Measurements from ENCODE around the gene MCUB.
"Not testable (repeated sequence)": the region's sequence is repeated elsewhere in the genome, so short reads cannot be mapped to it uniquely, and the experiment has no call there.

The MCUB gene

GRCh38 chr4:109559983-109560686 is at the start of gene MCUB:
MCUB (plus strand) TSS chr4:109560246; CDS start chr4:109560338, 92 bp downstream.
- Histone ChIP-seq H3K4me1 (ENCODE audit: control insufficient read depth in 2 of 2, insufficient read depth in 2 of 2, low read length in 2 of 2) (peaks cover 8 to 9% of the 10 kb centered on the region in 2 donors), H3K4me3 (ENCODE audit: low read length in 2 of 2) (peak within 1 kb of the TSS; percentile 78 to 82), H3K27me3 (ENCODE audit: control insufficient read depth in 2 of 2, insufficient read depth in 2 of 2, low read length in 2 of 2) (no peaks in the 10 kb centered on the region), H3K9ac (ENCODE audit: low read depth in 1 of 2, low read length in 2 of 2) (peak within 1 kb of the TSS; percentile 78 to 79), H3K36me3 (ENCODE audit: control insufficient read depth in 2 of 2, insufficient read depth in 2 of 2, low read length in 2 of 2) (no peaks in the 10 kb centered on the region), H3K9me3 (ENCODE audit: control insufficient read depth in 2 of 2, low read length in 2 of 2) (no peaks in the 10 kb centered on the region), H3K27ac (ENCODE audit: low read depth in 2 of 2, low read length in 2 of 2) (peak within 1 kb of the TSS; percentile 76 to 86)

GRCh38 chr4:109510687-109511086 is 49.4 kb upstream of the MCUB start:
- Histone ChIP-seq H3K4me3 (ENCODE audit: low read length in 2 of 2) (no peak overlapping the region), H3K9me3 (ENCODE audit: control insufficient read depth in 2 of 2, low read length in 2 of 2) (no peaks in the 10 kb centered on the region), H3K27me3 (ENCODE audit: control insufficient read depth in 2 of 2, insufficient read depth in 2 of 2, low read length in 2 of 2) (no peaks in the 10 kb centered on the region), H3K36me3 (ENCODE audit: control insufficient read depth in 2 of 2, insufficient read depth in 2 of 2, low read length in 2 of 2) (peaks cover 19 to 28% of the 10 kb centered on the region in 2 donors), H3K27ac (ENCODE audit: low read depth in 2 of 2, low read length in 2 of 2) (no peak overlapping the region), H3K9ac (ENCODE audit: low read depth in 1 of 2, low read length in 2 of 2) (no peak overlapping the region), H3K4me1 (ENCODE audit: control insufficient read depth in 2 of 2, insufficient read depth in 2 of 2, low read length in 2 of 2) (no peaks in the 10 kb centered on the region)

- H3K4me1 ChIP-seq (ENCODE audit: control insufficient read depth in 2 of 2, insufficient read depth in 2 of 2, low read length in 2 of 2) = no peaks in the 10 kb centered on the region
- peaks cover 21 to 26% of the 10 kb centered on the region in 2 donors for H3K36me3 ChIP-seq (ENCODE audit: control insufficient read depth in 2 of 2, insufficient read depth in 2 of 2, low read length in 2 of 2)
- H3K27me3 ChIP-seq (ENCODE audit: control insufficient read depth in 2 of 2, insufficient read depth in 2 of 2, low read length in 2 of 2) = no peaks in the 10 kb centered on the region
- H3K4me3 ChIP-seq (ENCODE audit: low read length in 2 of 2) = no peak overlapping the region
- no peaks in the 10 kb centered on the region for H3K9me3 ChIP-seq (ENCODE audit: control insufficient read depth in 2 of 2, low read length in 2 of 2)
- H3K27ac ChIP-seq (ENCODE audit: low read depth in 2 of 2, low read length in 2 of 2) = no peak overlapping the region
- H3K9ac ChIP-seq (ENCODE audit: low read depth in 1 of 2, low read length in 2 of 2) = no peak overlapping the region
These were observed 48.6 kb upstream of the MCUB start for GRCh38 chr4:109511414-109511813.

GRCh38 chr4:109513368-109513767 is 46.7 kb upstream of the MCUB start:
- not testable (repeated sequence) for H3K9me3 ChIP-seq (ENCODE audit: control insufficient read depth in 2 of 2, low read length in 2 of 2); H3K27me3 ChIP-seq (ENCODE audit: control insufficient read depth in 2 of 2, insufficient read depth in 2 of 2, low read length in 2 of 2); H3K4me3 ChIP-seq (ENCODE audit: low read length in 2 of 2); H3K27ac ChIP-seq (ENCODE audit: low read depth in 2 of 2, low read length in 2 of 2); H3K4me1 ChIP-seq (ENCODE audit: control insufficient read depth in 2 of 2, insufficient read depth in 2 of 2, low read length in 2 of 2); H3K9ac ChIP-seq (ENCODE audit: low read depth in 1 of 2, low read length in 2 of 2)
- peaks cover 21 to 29% of the 10 kb centered on the region in 2 donors for H3K36me3 ChIP-seq (ENCODE audit: control insufficient read depth in 2 of 2, insufficient read depth in 2 of 2, low read length in 2 of 2)

- Histone ChIP-seq H3K9me3 (ENCODE audit: control insufficient read depth in 2 of 2, low read length in 2 of 2) (no peaks in the 10 kb centered on the region), H3K27me3 (ENCODE audit: control insufficient read depth in 2 of 2, insufficient read depth in 2 of 2, low read length in 2 of 2) (no peaks in the 10 kb centered on the region), H3K4me3 (ENCODE audit: low read length in 2 of 2) (no peak overlapping the region), H3K27ac (ENCODE audit: low read depth in 2 of 2, low read length in 2 of 2) (no peak overlapping the region), H3K36me3 (ENCODE audit: control insufficient read depth in 2 of 2, insufficient read depth in 2 of 2, low read length in 2 of 2) (peaks cover 63 to 68% of the 10 kb centered on the region in 2 donors), H3K9ac (ENCODE audit: low read depth in 1 of 2, low read length in 2 of 2) (no peak overlapping the region), H3K4me1 (ENCODE audit: control insufficient read depth in 2 of 2, insufficient read depth in 2 of 2, low read length in 2 of 2) (no peaks in the 10 kb centered on the region)
These were observed 27.9 kb upstream of the MCUB start for GRCh38 chr4:109532182-109532581.

- Histone ChIP-seq H3K9ac (ENCODE audit: low read depth in 1 of 2, low read length in 2 of 2) (no peak overlapping the region), H3K9me3 (ENCODE audit: control insufficient read depth in 2 of 2, low read length in 2 of 2) (no peaks in the 10 kb centered on the region), H3K27ac (ENCODE audit: low read depth in 2 of 2, low read length in 2 of 2) (no peak overlapping the region), H3K27me3 (ENCODE audit: control insufficient read depth in 2 of 2, insufficient read depth in 2 of 2, low read length in 2 of 2) (no peaks in the 10 kb centered on the region), H3K4me1 (ENCODE audit: control insufficient read depth in 2 of 2, insufficient read depth in 2 of 2, low read length in 2 of 2) (no peaks in the 10 kb centered on the region), H3K36me3 (ENCODE audit: control insufficient read depth in 2 of 2, insufficient read depth in 2 of 2, low read length in 2 of 2) (peaks cover 16 to 25% of the 10 kb centered on the region in 2 donors), H3K4me3 (ENCODE audit: low read length in 2 of 2) (no peak overlapping the region)
These were observed 14.6 kb upstream of the MCUB start for GRCh38 chr4:109545401-109545800.

- no peak overlapping the region for H3K9ac ChIP-seq (ENCODE audit: low read depth in 1 of 2, low read length in 2 of 2)
- H3K36me3 ChIP-seq (ENCODE audit: control insufficient read depth in 2 of 2, insufficient read depth in 2 of 2, low read length in 2 of 2) = peaks cover 14 to 23% of the 10 kb centered on the region in 2 donors
These were observed 12.7 kb upstream of the MCUB start for GRCh38 chr4:109547394-109547793.

GRCh38 chr4:109548655-109549054 is 11.4 kb upstream of the MCUB start:
- H3K27me3 ChIP-seq (ENCODE audit: control insufficient read depth in 2 of 2, insufficient read depth in 2 of 2, low read length in 2 of 2) = no peaks in the 10 kb centered on the region
- H3K27ac ChIP-seq (ENCODE audit: low read depth in 2 of 2, low read length in 2 of 2) = no peak overlapping the region
- no peaks in the 10 kb centered on the region for H3K4me1 ChIP-seq (ENCODE audit: control insufficient read depth in 2 of 2, insufficient read depth in 2 of 2, low read length in 2 of 2)
- H3K36me3 ChIP-seq (ENCODE audit: control insufficient read depth in 2 of 2, insufficient read depth in 2 of 2, low read length in 2 of 2) = peaks cover 6 to 18% of the 10 kb centered on the region in 2 donors
- no peaks in the 10 kb centered on the region for H3K9me3 ChIP-seq (ENCODE audit: control insufficient read depth in 2 of 2, low read length in 2 of 2)
- H3K9ac ChIP-seq (ENCODE audit: low read depth in 1 of 2, low read length in 2 of 2) = no peak overlapping the region
- no peak overlapping the region for H3K4me3 ChIP-seq (ENCODE audit: low read length in 2 of 2)

More at GRCh38 chr4:109547394-109547793, 12.7 kb upstream of the MCUB start:
- Histone ChIP-seq H3K9me3 (ENCODE audit: control insufficient read depth in 2 of 2, low read length in 2 of 2) (no peaks in the 10 kb centered on the region), H3K4me3 (ENCODE audit: low read length in 2 of 2) (no peak overlapping the region), H3K27me3 (ENCODE audit: control insufficient read depth in 2 of 2, insufficient read depth in 2 of 2, low read length in 2 of 2) (no peaks in the 10 kb centered on the region), H3K4me1 (ENCODE audit: control insufficient read depth in 2 of 2, insufficient read depth in 2 of 2, low read length in 2 of 2) (no peaks in the 10 kb centered on the region), H3K27ac (ENCODE audit: low read depth in 2 of 2, low read length in 2 of 2) (no peak overlapping the region)

- Histone ChIP-seq H3K9ac (ENCODE audit: low read depth in 1 of 2, low read length in 2 of 2) (no peak overlapping the region), H3K9me3 (ENCODE audit: control insufficient read depth in 2 of 2, low read length in 2 of 2) (no peaks in the 10 kb centered on the region), H3K4me1 (ENCODE audit: control insufficient read depth in 2 of 2, insufficient read depth in 2 of 2, low read length in 2 of 2) (no peaks in the 10 kb centered on the region)
These were observed 7.8 kb upstream of the MCUB start for GRCh38 chr4:109552237-109552636.

GRCh38 chr4:109553130-109553529 is 6.9 kb upstream of the MCUB start:
- Histone ChIP-seq H3K4me1 (ENCODE audit: control insufficient read depth in 2 of 2, insufficient read depth in 2 of 2, low read length in 2 of 2) (no peaks in the 10 kb centered on the region), H3K4me3 (ENCODE audit: low read length in 2 of 2) (no peak overlapping the region), H3K27ac (ENCODE audit: low read depth in 2 of 2, low read length in 2 of 2) (no peak overlapping the region), H3K36me3 (ENCODE audit: control insufficient read depth in 2 of 2, insufficient read depth in 2 of 2, low read length in 2 of 2) (peaks cover 0 to 3% of the 10 kb centered on the region in 2 donors), H3K27me3 (ENCODE audit: control insufficient read depth in 2 of 2, insufficient read depth in 2 of 2, low read length in 2 of 2) (no peaks in the 10 kb centered on the region), H3K9me3 (ENCODE audit: control insufficient read depth in 2 of 2, low read length in 2 of 2) (no peaks in the 10 kb centered on the region), H3K9ac (ENCODE audit: low read depth in 1 of 2, low read length in 2 of 2) (no peak overlapping the region)

More at GRCh38 chr4:109552237-109552636, 7.8 kb upstream of the MCUB start:
- Histone ChIP-seq H3K4me3 (ENCODE audit: low read length in 2 of 2) (no peak overlapping the region), H3K36me3 (ENCODE audit: control insufficient read depth in 2 of 2, insufficient read depth in 2 of 2, low read length in 2 of 2) (peaks cover 2 to 8% of the 10 kb centered on the region in 2 donors), H3K27me3 (ENCODE audit: control insufficient read depth in 2 of 2, insufficient read depth in 2 of 2, low read length in 2 of 2) (no peaks in the 10 kb centered on the region), H3K27ac (ENCODE audit: low read depth in 2 of 2, low read length in 2 of 2) (no peak overlapping the region)

Data from mucosa of rectum (tissue), 2 donors.